ENCODE measurements around the gene FHIT.
A peak's percentile ranks its signal among the peaks of the same experiment; 100 is the strongest.

Gene FHIT

DNA sequence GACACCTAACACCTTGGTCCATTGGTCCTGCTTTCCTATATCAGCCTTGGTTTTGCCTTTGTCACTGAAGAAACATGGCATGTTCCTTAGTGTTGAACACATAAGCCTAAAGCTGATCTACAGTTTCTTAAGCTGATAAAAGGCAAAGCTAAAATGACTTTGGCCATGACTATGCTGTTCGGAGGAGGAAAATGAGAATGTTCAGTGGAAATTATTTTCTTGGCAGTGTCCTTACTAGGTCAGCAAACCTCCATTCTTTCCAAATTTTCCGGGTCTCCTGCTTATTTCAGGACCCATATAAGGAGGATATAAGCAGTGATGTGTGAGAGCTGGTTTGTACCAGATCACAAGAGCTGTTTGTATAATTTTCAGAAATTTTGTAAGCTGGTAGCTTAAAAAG, 1368.5 kb downstream of the FHIT start:
- DNase-seq: no peak

DNA sequence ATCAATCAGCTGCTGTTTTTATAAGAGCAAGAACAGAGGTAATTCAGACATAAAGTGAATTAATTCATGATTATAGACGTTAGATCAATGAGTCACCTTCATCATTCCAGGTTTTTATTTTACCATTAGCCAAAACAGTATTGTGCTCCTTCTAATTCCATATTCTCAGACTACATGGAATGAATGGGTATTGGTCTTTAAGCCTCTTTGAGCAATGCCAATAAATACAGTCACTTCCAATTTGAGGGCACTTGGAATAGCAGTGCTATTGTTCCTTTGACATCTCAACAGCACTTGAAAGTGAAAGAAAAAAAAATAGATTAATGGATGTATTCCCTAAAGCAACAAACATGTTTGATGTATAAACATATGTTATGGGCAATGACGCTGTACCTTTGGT, 1370.5 kb downstream of the FHIT start:
- DNase-seq: no peak

DNA sequence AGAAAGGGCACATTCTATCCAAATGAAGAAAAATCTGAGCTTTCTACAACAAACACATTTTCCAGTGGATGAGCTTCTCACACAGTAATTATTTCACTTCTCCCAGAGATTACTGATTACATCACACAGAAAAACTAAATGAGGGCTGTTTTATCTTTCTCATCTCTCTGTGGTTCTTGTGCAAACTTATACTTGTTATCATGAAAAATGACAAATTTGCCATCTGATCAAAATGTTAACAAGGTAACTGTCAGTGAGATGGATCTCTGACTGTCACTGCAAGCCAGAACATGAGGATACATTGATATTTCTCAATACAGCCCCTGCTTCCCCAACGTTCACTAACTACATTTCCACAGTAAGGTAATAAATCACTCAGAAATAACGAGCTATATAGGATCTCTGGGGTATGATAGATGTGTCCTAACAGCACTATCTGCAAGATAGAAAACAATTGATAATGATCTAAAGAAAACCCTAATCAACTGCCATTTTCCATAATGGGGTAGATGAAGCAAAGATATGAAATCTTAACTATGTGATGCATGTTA, 1372.1 kb downstream of the FHIT start:
- no peak for DNase-seq

DNA sequence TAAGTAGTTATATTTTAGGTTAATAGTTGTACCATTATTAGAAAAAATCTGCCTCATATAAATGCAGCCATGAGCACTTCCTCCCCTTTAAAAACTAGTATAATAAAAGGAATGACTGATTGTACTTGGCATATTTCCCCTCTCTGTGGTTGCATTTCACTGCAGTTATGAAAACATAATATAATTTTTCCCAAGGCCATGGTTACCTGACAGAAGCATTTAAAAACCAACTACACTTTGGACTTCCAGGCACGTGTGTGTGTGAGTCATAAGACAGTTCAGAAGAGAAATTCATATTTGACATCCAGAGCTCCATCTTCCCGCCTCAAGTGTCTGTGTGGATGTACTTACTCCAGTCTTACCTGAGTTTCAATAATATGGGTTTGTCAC, 1373.2 kb downstream of the FHIT start:
- no peak for DNase-seq

DNA sequence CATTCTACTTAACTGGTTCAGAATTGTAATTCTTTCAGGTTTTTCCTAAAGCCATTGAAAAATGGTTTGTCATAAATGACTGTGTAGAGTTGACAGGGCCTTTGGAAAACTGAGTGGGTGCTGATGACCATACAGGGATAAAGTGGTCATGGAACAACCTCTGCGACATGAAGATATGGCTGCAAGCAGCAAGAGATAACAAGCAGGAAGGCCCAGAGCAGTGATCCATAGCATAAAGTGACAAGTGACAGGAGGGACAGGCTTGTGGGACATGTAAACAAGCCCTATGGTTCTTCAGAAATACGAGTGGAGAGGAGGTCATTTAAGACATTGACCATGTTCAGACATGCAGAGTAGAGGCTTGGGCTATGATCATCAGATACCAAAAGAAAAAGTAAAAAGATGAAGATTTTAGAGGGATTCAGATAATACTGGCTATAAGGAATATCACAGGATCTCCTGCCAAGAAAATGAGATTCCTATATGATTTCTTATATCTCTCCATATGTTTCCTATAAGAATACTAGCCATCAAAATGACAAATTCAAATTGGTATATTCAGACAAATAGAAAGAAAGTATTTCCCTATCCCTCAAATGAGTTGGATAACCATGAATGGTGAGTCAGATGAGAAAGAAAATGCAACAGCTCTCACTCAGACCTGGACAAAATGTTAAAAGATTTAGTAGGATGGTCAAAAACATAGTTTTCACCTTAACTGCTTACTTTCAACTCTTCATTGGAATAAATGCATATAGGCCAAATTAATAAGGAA, 1373.8 kb downstream of the FHIT start:
- no peak for DNase-seq

DNA sequence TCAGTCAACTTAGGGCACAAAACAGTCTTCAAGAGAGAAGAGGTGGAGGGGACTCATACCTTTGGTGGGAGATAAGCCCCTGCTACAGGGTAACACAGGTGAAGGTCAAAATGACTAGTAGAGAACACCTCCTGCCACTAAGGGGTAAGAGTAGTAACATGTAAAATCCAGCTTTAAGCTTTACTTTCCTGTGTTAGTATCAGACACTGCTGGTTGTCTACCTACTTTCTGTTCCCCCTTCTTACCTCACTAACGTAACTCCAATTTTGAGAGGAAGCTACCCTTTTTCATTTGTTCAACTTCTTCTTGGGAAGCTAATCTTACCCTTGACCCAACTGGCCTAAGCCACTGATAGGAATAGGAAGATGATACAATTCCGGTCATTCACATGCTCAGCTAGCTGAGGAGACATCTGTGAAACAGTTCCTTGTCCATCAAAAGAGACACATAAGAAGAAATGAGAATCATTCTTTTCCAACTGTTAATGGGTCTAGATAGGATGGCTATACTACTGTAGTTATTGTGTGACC, 1374.7 kb downstream of the FHIT start:
- DNase-seq: no peak

DNA sequence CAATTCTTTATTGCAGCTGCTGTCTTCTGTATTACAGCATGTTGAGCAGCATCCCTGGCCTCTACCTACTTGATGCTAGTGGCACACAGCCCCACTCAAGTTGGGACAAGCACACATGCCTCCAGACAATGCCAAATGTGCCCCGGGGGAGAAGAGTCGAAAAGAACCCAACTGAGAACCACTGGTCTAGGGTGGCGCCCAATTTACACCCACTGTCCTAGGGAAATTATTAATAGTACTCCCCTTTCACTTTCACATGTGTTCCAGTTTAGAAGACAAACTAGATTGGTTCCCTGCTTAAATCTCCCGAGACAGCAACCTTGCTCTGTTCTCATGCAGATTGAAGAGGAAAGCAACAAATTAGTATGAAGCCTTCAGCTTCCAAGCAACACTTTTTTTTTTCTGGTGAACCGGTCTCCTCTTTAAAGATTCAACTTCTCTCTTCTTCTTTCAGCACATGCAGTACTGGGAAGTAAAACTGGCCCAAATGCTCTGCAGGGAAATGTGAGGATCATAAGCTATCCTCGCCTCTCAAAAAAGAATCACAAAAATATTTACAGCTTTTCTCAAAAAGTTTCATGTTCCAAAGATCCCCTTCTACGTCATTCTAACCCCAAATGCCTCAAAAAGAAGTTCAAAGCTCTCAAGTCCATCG, 1377.5 kb downstream of the FHIT start:
- DNase-seq: no peak

DNA sequence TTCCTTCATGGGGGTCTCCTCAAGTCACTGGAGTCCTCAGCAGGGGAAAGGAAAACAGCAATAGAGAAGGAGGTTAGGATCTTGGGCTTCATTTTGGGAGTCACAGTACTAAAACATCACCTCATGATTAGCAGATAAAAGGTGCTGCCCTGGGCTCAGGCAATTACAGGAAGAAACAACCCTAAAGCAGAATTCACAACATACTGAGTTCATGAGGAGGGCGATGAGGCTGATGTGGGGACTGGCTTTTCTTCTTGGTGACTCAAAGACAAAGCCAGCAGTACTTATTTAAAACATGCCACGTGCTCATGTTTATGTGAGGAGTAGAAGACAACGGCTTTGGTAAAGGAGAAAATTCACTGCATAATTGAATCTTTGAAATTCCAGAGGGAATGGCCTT, 1379.1 kb downstream of the FHIT start:
- no peak for DNase-seq

DNA sequence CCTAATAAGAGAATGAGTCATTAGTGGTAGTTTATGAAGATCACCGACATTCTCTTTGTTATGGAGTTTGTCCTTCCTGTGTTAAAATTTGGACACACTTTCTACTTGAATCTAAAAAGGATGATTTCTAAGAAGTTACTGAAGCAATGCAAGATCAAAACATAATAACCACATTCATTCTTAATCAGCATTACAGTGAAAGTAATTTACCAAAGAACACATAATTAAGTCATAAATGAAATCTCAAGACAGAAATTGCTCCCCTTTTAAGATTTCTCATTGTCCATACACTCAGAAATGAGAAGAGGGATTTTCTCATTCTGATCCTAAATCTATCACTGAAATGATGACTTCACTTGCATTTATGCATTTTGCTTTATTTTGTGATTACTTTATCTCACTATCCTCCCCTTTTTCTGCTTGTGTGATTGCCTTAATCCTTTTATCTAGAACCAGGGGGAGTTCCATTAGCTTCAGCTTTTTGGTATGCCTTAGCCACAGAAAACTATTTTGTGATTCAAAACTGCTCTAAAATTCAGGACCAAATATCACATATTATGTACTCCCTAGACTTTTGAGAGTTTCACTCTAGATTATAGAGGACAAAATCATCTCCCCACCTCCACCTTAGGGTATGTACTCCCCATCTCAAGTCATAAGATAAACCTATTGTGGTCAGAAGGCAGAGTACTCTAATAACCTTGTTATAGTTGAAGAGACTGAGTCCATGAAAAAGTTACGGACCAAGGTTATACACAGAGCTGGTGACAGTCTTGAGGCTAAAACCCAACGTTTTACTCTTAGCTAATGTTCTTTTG, 1383.9 kb downstream of the FHIT start:
- no peak for DNase-seq

DNA sequence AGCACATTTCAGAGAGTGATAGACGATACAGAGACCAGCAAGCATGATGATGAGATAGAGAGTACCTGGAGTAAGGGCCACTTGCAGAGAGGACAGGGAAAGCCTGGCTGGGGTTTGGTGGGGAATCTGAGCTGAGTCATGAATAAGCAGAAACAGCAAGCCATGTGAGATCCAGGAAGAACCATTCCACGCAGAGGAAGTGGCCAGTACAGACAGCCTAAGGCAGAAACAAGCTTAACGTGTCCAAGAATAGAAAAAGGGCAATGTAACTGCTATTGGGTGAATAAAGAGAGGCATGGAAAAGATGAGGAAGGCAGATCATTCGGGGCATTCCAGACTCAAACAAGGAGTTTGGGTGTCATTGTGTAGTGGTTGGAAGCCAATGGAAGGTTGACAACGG, 1385.2 kb downstream of the FHIT start:
- no peak for DNase-seq

DNA sequence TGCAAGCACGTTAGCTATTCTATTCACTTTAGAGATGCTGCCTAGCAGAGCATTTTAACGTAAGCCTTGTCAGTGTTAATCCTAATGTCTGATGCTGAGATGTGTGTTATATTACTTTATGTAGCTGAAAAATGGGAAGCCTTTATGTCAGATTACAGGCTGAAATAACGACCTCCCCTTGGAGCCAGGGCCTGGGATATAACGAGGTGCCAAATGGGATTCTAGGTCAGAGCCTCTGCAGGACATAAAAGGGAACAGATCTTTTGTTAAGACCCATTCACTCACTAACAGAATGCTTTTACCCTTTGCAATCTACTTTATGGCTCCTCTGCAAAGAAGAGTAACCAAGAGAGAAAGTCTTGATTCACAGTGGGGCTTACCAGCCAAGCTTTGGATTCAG, 1385.9 kb downstream of the FHIT start:
- DNase-seq: no peak

DNA sequence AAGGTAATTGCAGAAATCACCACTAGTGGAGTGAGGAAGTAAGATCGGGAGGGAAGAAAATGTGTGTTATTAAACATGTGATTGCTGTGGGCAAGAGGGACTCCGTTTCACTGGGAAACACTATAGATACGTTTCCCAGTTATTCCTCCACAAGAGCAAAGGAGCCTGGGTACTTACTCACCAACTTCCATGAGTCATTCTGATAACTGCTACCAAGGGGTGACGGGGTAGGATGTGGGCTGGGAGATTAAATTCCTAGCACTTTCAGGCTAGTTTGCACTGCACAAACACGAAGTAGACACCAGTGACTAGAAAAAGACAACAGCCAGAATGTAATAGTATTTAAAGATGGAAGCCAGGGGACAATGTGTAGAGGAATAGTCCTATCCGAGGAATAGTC, 1388.6 kb downstream of the FHIT start:
- DNase-seq: no peak

DNA sequence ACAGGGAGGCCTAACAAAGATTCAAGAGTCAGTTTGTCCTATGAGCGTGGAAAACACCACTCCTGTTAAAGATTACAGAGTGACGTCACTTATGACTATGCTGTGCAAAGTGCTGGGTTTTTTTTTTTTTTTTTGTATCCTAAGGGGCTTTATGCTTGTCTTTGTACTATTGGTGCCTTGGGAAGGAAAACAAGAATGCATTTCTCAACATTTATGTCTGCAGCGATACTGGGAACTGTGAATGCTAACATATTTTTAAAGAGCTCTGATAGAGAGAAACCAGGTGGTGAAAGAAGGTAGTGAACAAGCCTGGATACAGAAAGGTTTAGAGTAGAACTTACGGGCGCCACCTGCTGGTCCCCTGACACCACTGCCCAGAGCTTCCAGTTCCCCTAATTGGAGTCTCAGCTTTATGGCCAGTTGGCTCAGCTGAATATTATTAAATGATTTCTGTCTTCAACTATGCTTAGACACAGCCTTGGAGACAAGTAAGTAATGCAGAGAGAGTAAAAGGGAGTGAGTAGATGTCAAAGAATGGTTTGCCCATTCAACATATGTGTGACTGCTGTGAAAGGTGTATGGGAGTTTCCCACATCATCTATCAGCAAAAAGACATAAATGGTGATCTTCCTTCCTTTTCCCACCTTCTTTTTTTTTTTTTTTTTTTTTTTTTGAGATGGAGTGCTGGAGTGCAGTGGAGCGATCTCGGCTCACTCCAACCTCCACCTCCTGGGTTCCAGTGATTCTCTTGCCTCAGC, 1393.5 kb downstream of the FHIT start:
- peak; percentile 86 for DNase-seq

DNA sequence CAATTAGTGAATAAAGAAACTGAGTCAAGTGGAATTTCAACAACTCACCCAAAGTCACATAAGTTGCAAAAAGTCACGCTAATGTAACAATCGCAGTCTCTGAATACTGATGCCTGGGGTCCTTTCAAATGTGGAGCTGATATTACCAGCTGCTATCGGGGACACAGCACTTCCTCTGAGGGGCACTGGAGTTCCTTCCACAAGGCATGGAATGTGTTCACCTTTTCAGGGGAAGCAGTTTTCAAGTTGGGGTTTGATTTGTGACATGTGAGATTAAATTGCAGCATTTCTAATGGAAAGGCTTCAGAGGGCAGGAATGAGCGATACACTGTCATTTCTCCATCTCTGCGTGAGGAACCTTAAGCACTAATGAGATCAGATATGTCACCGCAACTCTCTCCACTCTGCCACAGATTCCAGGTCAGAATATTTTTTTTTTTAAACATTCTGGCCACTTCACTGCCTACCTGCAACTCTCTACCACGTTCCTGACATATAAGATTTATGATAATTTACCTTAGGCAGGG, 1394.3 kb downstream of the FHIT start:
- no peak for DNase-seq

DNA sequence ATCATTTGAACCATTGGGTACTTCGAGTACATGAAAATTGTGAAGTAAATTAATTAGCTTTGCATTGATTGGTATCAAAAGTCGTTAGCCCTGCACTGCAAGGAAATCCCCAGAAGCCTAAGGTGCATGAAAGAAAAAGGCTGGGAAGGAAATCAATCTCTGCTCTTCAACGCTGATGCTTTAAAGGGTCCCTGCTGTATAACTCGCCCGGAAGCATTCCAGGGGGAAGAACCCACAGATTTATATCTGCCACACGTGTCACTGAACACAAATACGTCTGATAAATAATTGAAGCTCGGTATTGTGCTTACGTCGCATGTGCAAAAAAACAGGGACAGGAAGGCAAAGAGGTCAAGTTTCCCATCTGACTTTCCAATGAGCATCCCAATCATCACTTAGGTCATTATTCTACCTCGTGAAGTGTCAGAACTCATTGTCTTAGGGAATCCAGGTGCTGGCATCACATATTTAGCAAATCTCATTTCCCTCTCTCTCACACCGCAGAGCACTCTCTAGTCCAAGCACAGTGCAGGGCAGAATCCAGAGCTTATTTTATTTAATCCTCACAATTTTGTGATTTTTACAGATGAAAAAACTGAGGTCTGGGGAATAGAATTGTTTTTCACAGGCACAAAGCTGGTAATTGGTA, 1397.1 kb downstream of the FHIT start:
- no peak for DNase-seq

DNA sequence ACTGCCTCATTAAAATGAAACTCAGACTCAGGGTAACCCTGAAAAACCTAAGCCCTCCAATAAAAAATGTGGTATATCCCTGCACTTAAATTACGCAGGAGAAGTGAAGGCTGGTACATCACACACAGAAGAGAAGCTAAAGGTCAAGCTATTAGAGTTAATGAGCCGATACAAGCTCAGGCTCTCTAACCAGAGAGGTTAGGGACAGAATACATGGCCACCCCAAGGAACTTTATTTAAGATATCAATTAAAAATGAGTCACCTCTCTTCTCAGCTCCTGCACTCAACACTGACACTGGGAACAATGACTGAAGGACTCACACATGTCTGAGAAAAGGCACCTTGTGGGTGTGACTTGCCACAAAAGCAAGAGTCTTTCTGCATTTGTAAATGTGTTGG, 1400.8 kb downstream of the FHIT start:
- DNase-seq: no peak

DNA sequence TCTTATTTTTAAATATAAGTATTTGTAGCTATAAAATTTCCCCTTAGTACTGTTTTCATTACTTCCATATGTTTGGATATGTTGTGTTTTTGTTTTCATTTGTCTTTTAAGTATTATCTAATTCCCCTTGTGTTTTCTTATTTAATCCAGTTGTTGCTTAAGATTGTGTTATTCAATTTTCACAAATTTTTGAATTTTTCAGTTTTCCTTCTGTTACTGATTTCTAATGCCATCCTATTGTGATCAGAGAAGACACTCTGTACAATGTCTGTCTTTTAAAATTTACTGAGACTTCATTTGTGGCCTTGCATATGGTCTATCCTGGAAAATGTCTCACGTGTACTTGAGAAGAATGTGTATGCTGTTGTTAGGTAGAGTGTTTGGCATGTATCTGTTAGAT, 1405.9 kb downstream of the FHIT start:
- no peak for DNase-seq

DNA sequence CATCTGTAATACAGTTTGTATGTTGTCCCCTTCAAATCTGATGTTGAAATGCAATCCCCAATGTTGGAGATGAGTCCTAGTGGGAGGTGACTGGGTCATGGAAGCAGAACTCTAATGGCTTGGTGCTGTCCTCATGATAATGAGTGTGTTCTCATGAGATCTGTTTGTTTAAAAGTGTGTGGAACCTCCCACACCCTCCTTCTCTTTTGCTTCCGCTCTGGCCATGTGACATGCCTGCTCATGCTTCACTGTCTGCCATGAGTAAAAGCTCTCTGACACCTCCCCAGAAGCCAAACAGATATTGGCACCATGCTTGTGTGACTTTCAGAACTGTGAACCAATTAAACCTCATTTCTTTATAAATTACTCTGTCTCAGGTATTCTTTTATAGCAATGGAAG, 1407.4 kb downstream of the FHIT start:
- DNase-seq: no peak

DNA sequence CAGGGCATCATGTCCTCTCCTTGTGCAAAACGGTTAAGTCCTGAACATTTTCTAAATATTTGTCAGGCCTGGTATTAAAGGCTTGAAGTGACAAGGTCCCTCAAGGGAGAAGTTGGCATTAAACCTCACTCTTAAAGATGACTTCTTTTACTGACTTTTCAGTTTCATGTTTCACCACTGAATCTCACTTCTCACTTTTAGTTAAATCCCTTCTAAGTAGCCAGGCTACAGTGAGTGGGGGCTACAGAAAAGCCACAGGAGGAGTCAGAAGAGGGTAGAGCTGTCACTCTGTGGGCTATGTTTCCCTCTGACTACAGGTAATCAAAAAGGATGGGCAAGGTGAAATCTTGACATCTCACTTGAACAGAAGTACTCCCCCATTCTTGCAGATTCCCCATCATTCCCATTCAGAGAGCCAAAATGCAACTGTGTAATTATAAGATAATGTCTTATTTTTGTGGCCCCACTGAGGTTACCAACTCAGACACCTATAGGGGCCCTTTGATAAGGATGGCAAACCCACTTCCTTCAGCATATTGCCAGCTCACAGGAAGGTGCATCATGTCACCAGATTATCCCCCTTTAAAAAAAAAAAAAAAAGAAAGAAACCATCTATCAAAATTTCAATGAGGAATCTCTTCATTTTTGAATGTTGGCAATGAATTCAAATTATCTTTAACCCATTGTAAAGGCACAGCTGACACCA, 1411.3 kb downstream of the FHIT start:
- DNase-seq: no peak

DNA sequence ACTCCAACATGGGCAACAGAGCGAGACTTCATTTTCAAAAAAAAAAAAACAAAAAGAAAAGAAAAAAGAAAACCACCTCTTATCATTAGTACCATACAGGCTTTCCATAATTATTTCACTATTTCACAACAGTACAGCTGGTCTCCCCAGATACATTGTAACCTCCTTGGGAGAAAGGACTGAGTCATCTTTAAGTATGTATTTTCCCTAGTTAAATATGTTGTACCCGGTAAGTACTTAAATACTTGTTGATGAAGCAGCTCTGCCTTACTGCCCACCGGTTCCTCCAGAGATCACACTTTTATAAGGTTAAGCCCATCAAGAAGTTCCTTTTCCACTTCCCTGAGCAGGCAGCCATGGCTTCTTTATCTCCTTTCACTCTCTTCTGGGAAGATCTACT, 1412.0 kb downstream of the FHIT start:
- DNase-seq: no peak

DNA sequence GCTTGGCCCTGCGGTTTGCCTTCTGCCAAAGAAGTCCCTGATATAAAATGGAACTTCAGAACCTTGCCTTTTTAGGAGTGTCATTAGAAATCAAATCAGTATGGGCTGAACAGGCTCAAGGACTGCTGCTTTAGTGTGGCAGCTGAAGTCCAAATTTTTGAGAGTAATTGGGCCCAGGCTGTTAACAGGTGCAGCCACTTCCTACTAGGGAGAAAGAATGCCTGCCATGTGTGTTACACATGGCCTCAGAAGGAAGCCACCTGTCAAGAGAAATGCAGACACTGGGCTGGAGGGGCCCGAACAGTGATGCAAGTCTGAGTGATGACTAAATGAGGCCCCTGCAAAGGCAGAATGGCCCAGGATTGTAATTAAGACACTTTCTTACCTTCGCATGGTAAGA, 1414.7 kb downstream of the FHIT start:
- no peak for DNase-seq

Data from KG1 (cell line).